SK-N-SH treated with all-trans-retinoic acid at 6 μM for 48 hours (cell line): Measurements from ENCODE around the gene EXOC3.
A peak's percentile ranks its signal among the peaks of the same experiment; 100 is the strongest.

ENCODE experiments used
- ATAC-seq: fragments of 200-7000 bp; cut with Tn5 transposase; 3 replicates; pipeline ENCODE4 v1.9.1; 2020; ENCODE audit warnings: mild to moderate bottlenecking, moderate library complexity
- ARNTL ChIP-seq: fragments of 450-650 bp; formaldehyde crosslinking; IDR thresholded peaks from 2 replicates; pipeline ENCODE4 v1.5.0; 2020; ENCODE audit warnings: low read depth, mild to moderate bottlenecking, moderate library complexity, borderline replicate concordance
- BACH2 ChIP-seq: fragments of 250-450 bp; sonication (Bioruptor Pico); IDR thresholded peaks from 2 replicates; pipeline ENCODE4 v1.9.0; 2021; ENCODE audit warnings: mild to moderate bottlenecking, borderline replicate concordance
- CSDC2 ChIP-seq: fragments of 250-450 bp; sonication (Bioruptor Pico); IDR thresholded peaks from 2 replicates; pipeline ENCODE4 v1.5.0; 2020; ENCODE audit warnings: mild to moderate bottlenecking, moderate library complexity
- ESRRG ChIP-seq: fragments of 250-450 bp; sonication (Bioruptor Pico); IDR thresholded peaks from 2 replicates; pipeline ENCODE4 v1.6.1; 2021; ENCODE audit warnings: mild to moderate bottlenecking
- OSR1 ChIP-seq: fragments of 250-450 bp; sonication (Bioruptor Pico); IDR thresholded peaks from 2 replicates; pipeline ENCODE4 v1.8.0; 2022; ENCODE audit warnings: moderate library complexity, mild to moderate bottlenecking, inconsistent platforms
- POU6F1 ChIP-seq: fragments of 250-450 bp; sonication (Bioruptor Pico); IDR thresholded peaks from 2 replicates; pipeline ENCODE4 v1.8.0; 2021; ENCODE audit warnings: low read depth, mild to moderate bottlenecking, moderate library complexity, borderline replicate concordance
- PPARA ChIP-seq: fragments of 250-450 bp; sonication (Bioruptor Pico); IDR thresholded peaks from 2 replicates; pipeline ENCODE4 v1.5.0; 2020; ENCODE audit warnings: mild to moderate bottlenecking, borderline replicate concordance
- SNAI2 ChIP-seq: fragments of 250-450 bp; sonication (Bioruptor Pico); IDR thresholded peaks from 2 replicates; pipeline ENCODE4 v1.5.0; 2020; ENCODE audit warnings: mild to moderate bottlenecking, moderate library complexity
- TCF4 ChIP-seq: fragments of 250-450 bp; sonication (Bioruptor Pico); IDR thresholded peaks from 2 replicates; pipeline ENCODE4 v1.8.0; 2021; ENCODE audit warnings: mild to moderate bottlenecking, moderate library complexity, borderline replicate concordance
- ZFP3 ChIP-seq: fragments of 250-450 bp; sonication (Bioruptor Pico); IDR thresholded peaks from 2 replicates; pipeline ENCODE4 v1.5.0; 2020; ENCODE audit warnings: mild to moderate bottlenecking, moderate library complexity
- ZFP30 ChIP-seq: fragments of 450-650 bp; formaldehyde crosslinking; IDR thresholded peaks from 2 replicates; pipeline ENCODE4 v1.5.0; 2022; ENCODE audit warnings: mild to moderate bottlenecking, moderate library complexity
- ZNF565 ChIP-seq: fragments of 450-650 bp; formaldehyde crosslinking; conservative IDR thresholded peaks from 2 replicates; pipeline ENCODE4 v1.5.0; 2020; ENCODE audit warnings: low read depth, mild to moderate bottlenecking, moderate library complexity
- ZNF70 ChIP-seq: fragments of 450-650 bp; formaldehyde crosslinking; IDR thresholded peaks from 2 replicates; pipeline ENCODE4 v1.5.0; 2020; ENCODE audit warnings: mild to moderate bottlenecking, moderate library complexity
- ZNF8 ChIP-seq: fragments of 450-650 bp; formaldehyde crosslinking; IDR thresholded peaks from 2 replicates; pipeline ENCODE4 v1.5.0; 2020; ENCODE audit warnings: mild to moderate bottlenecking, moderate library complexity
- TF ChIP-seq, protein P1 (sequence below): fragments of 250-450 bp; sonication (Bioruptor Pico); IDR thresholded peaks from 2 replicates; pipeline ENCODE4 v1.5.1; 2021; ENCODE audit warnings: mild to moderate bottlenecking, moderate library complexity
- TF ChIP-seq, protein P2 (sequence below): fragments of 250-450 bp; sonication (Bioruptor Pico); IDR thresholded peaks from 2 replicates; pipeline ENCODE4 v1.8.0; 2020; ENCODE audit warnings: mild to moderate bottlenecking, moderate library complexity, borderline replicate concordance
- TF ChIP-seq, protein P3 (sequence below): fragments of 250-450 bp; sonication (Bioruptor Pico); IDR thresholded peaks from 2 replicates; pipeline ENCODE4 v1.5.0; 2020; ENCODE audit warnings: mild to moderate bottlenecking, moderate library complexity

Gene EXOC3

GRCh38 chr5:429453-430188, 13.4 kb upstream of the EXOC3 start:
- TF ChIP-seq TCF4 (no peak), CSDC2 (CRISPR knock-in tag) (no peak), ZNF70 (CRISPR knock-in tag) (no peak), POU6F1 (CRISPR knock-in tag) (no peak), ZNF8 (CRISPR knock-in tag) (no peak), ZFP30 (CRISPR knock-in tag) (no peak), BACH2 (no peak), ZFP3 (CRISPR knock-in tag) (no peak), ARNTL (no peak), ESRRG (CRISPR knock-in tag) (no peak), ZNF565 (no peak), OSR1 (CRISPR knock-in tag) (no peak)
- TF ChIP-seq, protein P1, sequence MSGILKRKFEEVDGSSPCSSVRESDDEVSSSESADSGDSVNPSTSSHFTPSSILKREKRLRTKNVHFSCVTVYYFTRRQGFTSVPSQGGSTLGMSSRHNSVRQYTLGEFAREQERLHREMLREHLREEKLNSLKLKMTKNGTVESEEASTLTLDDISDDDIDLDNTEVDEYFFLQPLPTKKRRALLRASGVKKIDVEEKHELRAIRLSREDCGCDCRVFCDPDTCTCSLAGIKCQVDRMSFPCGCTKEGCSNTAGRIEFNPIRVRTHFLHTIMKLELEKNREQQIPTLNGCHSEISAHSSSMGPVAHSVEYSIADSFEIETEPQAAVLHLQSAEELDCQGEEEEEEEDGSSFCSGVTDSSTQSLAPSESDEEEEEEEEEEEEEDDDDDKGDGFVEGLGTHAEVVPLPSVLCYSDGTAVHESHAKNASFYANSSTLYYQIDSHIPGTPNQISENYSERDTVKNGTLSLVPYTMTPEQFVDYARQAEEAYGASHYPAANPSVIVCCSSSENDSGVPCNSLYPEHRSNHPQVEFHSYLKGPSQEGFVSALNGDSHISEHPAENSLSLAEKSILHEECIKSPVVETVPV, result no peak
- TF ChIP-seq, protein P2, sequence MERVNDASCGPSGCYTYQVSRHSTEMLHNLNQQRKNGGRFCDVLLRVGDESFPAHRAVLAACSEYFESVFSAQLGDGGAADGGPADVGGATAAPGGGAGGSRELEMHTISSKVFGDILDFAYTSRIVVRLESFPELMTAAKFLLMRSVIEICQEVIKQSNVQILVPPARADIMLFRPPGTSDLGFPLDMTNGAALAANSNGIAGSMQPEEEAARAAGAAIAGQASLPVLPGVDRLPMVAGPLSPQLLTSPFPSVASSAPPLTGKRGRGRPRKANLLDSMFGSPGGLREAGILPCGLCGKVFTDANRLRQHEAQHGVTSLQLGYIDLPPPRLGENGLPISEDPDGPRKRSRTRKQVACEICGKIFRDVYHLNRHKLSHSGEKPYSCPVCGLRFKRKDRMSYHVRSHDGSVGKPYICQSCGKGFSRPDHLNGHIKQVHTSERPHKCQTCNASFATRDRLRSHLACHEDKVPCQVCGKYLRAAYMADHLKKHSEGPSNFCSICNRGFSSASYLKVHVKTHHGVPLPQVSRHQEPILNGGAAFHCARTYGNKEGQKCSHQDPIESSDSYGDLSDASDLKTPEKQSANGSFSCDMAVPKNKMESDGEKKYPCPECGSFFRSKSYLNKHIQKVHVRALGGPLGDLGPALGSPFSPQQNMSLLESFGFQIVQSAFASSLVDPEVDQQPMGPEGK (CRISPR knock-in tag), result no peak
- TF ChIP-seq, protein P3, sequence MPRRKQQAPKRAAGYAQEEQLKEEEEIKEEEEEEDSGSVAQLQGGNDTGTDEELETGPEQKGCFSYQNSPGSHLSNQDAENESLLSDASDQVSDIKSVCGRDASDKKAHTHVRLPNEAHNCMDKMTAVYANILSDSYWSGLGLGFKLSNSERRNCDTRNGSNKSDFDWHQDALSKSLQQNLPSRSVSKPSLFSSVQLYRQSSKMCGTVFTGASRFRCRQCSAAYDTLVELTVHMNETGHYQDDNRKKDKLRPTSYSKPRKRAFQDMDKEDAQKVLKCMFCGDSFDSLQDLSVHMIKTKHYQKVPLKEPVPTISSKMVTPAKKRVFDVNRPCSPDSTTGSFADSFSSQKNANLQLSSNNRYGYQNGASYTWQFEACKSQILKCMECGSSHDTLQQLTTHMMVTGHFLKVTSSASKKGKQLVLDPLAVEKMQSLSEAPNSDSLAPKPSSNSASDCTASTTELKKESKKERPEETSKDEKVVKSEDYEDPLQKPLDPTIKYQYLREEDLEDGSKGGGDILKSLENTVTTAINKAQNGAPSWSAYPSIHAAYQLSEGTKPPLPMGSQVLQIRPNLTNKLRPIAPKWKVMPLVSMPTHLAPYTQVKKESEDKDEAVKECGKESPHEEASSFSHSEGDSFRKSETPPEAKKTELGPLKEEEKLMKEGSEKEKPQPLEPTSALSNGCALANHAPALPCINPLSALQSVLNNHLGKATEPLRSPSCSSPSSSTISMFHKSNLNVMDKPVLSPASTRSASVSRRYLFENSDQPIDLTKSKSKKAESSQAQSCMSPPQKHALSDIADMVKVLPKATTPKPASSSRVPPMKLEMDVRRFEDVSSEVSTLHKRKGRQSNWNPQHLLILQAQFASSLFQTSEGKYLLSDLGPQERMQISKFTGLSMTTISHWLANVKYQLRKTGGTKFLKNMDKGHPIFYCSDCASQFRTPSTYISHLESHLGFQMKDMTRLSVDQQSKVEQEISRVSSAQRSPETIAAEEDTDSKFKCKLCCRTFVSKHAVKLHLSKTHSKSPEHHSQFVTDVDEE (CRISPR knock-in tag), result no peak
- ATAC-seq, result peak; percentile 25; the same call in 2 of the 3 replicates

DNA sequence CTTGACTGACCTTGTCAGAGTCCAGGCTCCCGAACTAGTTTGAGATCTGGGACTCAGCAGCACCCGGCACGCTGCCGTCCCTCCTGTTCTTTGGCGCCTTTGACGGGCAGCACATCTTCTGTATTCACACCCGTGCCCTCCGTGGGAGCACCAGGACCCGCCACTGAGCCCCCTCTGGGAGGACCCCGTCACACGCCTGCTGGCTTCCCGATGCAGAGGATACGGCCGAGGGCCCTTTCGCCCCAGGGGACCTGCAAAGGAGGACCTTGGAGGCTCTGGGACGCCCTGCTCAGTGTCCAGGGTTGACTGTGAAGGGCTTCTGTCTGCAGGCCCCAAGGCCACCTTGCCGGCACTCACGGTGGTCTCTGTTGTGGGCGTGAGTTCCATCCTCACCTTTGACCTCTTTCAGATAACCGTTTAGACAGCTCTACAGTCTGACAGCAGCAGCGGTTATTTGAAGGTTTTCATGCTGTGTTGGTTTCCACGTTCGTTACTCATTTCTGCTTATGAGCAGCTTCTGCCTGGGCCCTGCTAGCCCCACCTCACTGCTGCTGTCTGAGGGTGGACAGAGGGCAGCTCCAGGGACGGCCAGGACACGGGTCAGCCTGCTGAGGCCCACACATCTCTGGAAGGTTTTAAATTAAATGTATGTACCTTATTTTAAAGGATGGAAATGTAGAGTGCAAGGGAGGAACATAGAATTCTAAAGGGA, 12.6 kb upstream of the EXOC3 start:
- no peak for ATAC-seq
- no peak for TF ChIP-seq POU6F1 (CRISPR knock-in tag)

DNA sequence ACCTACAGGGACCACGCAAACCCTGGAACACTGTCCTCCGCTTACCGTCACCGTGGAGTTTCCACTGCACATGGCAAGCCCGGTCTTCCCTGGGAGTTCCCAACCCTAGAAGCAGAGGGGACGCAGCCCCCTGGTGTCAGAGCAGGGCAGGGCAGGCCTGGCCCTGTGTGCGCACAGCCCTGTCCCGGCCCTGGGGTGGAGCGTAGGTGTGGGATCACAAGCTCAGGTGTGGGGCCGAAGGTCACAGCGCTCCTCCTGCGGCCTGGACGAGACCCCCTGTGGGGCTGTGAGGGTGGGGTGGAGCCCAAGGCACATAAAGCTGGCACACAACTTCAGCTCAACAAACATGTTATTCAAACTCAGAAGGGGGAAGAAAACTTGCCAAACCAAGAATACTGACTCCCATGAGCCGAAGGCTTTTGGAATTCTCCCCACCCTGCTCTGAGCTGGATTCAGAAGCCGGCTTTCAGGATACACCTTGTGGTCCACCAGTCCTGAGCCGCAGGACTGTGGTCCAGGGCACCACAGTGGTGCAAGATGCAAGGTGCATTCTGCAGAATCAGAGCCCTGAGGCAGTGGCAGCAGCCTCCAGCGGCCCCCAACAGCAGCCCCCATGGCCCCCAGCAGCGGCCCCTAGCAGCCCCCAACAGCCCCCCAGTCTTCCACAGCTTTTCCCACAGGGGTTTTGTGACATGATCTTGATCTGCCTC, 11.8 kb upstream of the EXOC3 start:
- ATAC-seq, result peak; percentile 96
- no peak for TF ChIP-seq BACH2
- TF ChIP-seq OSR1 (CRISPR knock-in tag), result no peak
- TF ChIP-seq, protein P2 (CRISPR knock-in tag), result no peak
- TF ChIP-seq SNAI2 (CRISPR knock-in tag), result no peak
- no peak for TF ChIP-seq ZNF8 (CRISPR knock-in tag)
- no peak for TF ChIP-seq ZNF70 (CRISPR knock-in tag)
- no peak for TF ChIP-seq TCF4
- TF ChIP-seq PPARA (CRISPR knock-in tag), result no peak
